Endodermal cell (in vitro differentiated cells): ENCODE results near the gene NCKAP5. TPM values are rescaled to one million over a fixed set of nuclear protein-coding genes. Genes with fewer than 3 reads are reported as not detected.
A peak's percentile ranks its signal among the peaks of the same experiment; 100 is the strongest.

Experiments used
- DNase-seq: peaks from one replicate; pipeline ENCODE4 v3.0.0-alpha.2; 2017
- H3K27ac ChIP-seq: 2 replicates; pipeline ENCODE4 v1.5.1; 2013; ENCODE audit warnings: mild to moderate bottlenecking, low read depth, low read length, moderate library complexity
- H3K27me3 ChIP-seq: 2 replicates; pipeline ENCODE4 v1.6.1; 2013; ENCODE audit warnings: mild to moderate bottlenecking, low read length, moderate library complexity; ENCODE audit not compliant: insufficient read depth, control insufficient read depth, poor library complexity, severe bottlenecking
- H3K36me3 ChIP-seq: 2 replicates; pipeline ENCODE4 v1.7.0; 2013; ENCODE audit warnings: mild to moderate bottlenecking, low read length, moderate library complexity; ENCODE audit not compliant: control insufficient read depth, insufficient read depth
- H3K4me1 ChIP-seq: one replicate; pipeline ENCODE4 v1.7.0; 2013; ENCODE audit warnings: low read length; ENCODE audit not compliant: control insufficient read depth, insufficient read depth
- H3K4me3 ChIP-seq: 2 replicates; pipeline ENCODE4 v1.5.1; 2013; ENCODE audit warnings: mild to moderate bottlenecking, low read length, moderate library complexity
- H3K9ac ChIP-seq: 2 replicates; pipeline ENCODE4 v1.6.1; 2013; ENCODE audit warnings: mild to moderate bottlenecking, low read length, moderate library complexity; ENCODE audit not compliant: poor library complexity, severe bottlenecking; ENCODE audit errors: extremely low read depth
- H3K9me3 ChIP-seq: 2 replicates; pipeline ENCODE4 v1.6.1; 2013; ENCODE audit warnings: mild to moderate bottlenecking, low read length, moderate library complexity; ENCODE audit not compliant: control insufficient read depth
- H3K27ac Mint-ChIP-seq: 2 replicates; pipeline ENCODE4 v1.8.0; 2020; ENCODE audit warnings: mixed read lengths
- H3K27me3 Mint-ChIP-seq: 2 replicates; pipeline ENCODE4 v1.8.0; 2021; ENCODE audit warnings: mild to moderate bottlenecking, mixed read lengths; ENCODE audit not compliant: insufficient read depth
- H3K36me3 Mint-ChIP-seq: 2 replicates; pipeline ENCODE4 v1.8.0; 2020; ENCODE audit warnings: low read depth, mixed read lengths
- H3K4me1 Mint-ChIP-seq: 2 replicates; pipeline ENCODE4 v1.8.0; 2020; ENCODE audit warnings: mixed read lengths
- H3K4me3 Mint-ChIP-seq: 2 replicates; pipeline ENCODE4 v1.8.0; 2020; ENCODE audit warnings: mild to moderate bottlenecking, moderate library complexity, mixed read lengths
- H3K9me3 Mint-ChIP-seq: 2 replicates; pipeline ENCODE4 v1.8.0; 2020; ENCODE audit warnings: mild to moderate bottlenecking, mixed read lengths
- CTCF ChIP-seq: fragments of 200-600 bp; sonication (generic); conservative IDR thresholded peaks from 2 replicates; pipeline ENCODE4 v1.5.0; 2021; ENCODE audit warnings: antibody characterized with exemption, mild to moderate bottlenecking
- WGBS, 2 experiments: methylation state at CpG; one replicate each; pipeline versions ENCODE4 v1.1.5 to v1.1.7; 2013; ENCODE audit warnings: missing lambda C conversion rate in 2 of 2, mixed read lengths in 1 of 2; ENCODE audit not compliant: insufficient coverage in 1 of 2, insufficient read length in 1 of 2; 5-methylcytosine and 5-hydroxymethylcytosine counted together
- total RNA-seq, 2 donors: library from RNA; stranded (reverse); fragmentation: NEBNext Ultra II Directional in 1 of 2; extraction: Animal tissue kit (Norgen Biotek cat#: 25700) in 1 of 2; gene quantifications; 2 replicates in 1 of 2; 3 replicates in 1 of 2; pipeline ENCODE4 v1.2.1, GENCODE V29; 2021

Gene NCKAP5
- total RNA-seq, 2 donors from 2014 or later: 0.58 to 0.92 TPM

DNA sequence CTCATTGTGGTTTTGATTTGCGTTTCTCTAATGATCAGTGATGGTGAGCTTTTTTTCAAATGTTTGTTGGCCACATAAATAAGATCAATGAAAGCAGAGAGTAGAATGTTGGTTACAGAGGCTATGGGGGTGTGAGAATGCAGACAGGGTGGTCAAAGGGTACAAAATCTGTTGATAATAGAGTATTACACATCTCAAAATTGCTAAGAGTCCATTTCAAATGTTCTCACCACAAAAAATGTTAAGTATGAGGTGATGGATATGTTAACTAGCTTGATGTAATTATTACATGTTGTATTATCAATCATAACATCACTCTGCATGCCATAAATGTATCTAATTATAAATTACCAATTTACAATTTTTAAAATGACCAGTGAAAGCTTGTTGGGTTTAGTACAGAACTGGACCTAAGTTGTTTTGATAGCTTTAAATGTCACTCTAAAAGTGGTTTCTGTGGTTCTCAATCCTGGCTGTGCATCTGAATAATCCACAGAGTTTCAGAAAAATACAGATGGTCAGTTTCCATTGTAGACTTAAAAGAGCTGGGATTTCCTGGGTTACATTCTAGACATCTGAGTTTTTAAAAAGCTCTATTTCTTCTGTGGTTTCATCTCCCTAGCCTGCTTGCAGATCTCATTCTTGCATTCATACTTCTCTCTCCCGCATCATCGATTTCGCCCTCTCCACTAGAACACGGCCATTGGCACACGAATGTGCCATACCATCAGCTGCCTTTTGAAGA is 612.2 kb downstream of the NCKAP5 start:
- H3K27ac Mint-ChIP-seq: no peak overlapping the region
- H3K27me3 ChIP-seq: no peaks in the 10 kb centered on the region
- H3K9me3 ChIP-seq: no peaks in the 10 kb centered on the region
- H3K4me3 Mint-ChIP-seq: no peak overlapping the region
- no peaks in the 10 kb centered on the region for H3K4me1 ChIP-seq
- H3K27ac ChIP-seq: no peak overlapping the region
- 95 to 100% methylated on average over 6 of the region's 6 CpGs for WGBS, 2 experiments
- no peak overlapping the region for H3K9ac ChIP-seq
- no peaks in the 10 kb centered on the region for H3K36me3 Mint-ChIP-seq
- TF ChIP-seq CTCF: no peak
- no peak overlapping the region for H3K4me3 ChIP-seq
- H3K27me3 Mint-ChIP-seq: no peaks in the 10 kb centered on the region
- H3K36me3 ChIP-seq: no peaks in the 10 kb centered on the region
- DNase-seq: no peak
- H3K9me3 Mint-ChIP-seq: no peaks in the 10 kb centered on the region
- no peaks in the 10 kb centered on the region for H3K4me1 Mint-ChIP-seq

DNA sequence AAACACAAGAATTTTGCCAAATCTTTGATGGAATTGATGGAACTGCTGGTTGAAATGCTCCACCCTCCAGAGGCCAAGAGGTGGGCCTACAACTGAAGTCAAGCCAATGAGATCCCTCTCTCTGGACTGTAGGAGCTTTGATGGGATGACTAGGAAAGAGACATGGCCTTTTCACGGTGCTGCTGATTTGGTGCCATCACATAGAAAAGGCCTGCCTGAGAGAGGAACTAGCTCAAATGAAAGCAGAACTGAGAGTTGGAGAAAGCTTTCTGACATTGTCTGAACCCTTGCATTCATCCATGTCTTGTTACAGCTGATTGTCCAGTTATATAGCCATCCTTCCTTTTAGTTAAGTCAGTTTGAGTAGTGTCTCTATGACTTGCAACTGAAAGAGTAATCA is 614.5 kb downstream of the NCKAP5 start:
- Histone ChIP-seq H3K9me3 (no peaks in the 10 kb centered on the region), H3K27me3 (no peaks in the 10 kb centered on the region), H3K4me3 (no peak overlapping the region), H3K4me1 (no peaks in the 10 kb centered on the region), H3K27ac (no peak overlapping the region), H3K36me3 (no peaks in the 10 kb centered on the region), H3K9ac (no peak overlapping the region)
- Mint-ChIP-seq H3K36me3 (no peaks in the 10 kb centered on the region), H3K9me3 (no peaks in the 10 kb centered on the region), H3K4me1 (no peaks in the 10 kb centered on the region), H3K4me3 (no peak overlapping the region), H3K27me3 (peaks cover 1% of the 10 kb centered on the region), H3K27ac (no peak overlapping the region)
- WGBS, 2 experiments: 97% methylated on average over 1 of the region's 1 CpG; no CpG with 5 or more reads in 1 of the 2 experiments
- DNase-seq: no peak
- peak; percentile 23 for TF ChIP-seq CTCF

DNA sequence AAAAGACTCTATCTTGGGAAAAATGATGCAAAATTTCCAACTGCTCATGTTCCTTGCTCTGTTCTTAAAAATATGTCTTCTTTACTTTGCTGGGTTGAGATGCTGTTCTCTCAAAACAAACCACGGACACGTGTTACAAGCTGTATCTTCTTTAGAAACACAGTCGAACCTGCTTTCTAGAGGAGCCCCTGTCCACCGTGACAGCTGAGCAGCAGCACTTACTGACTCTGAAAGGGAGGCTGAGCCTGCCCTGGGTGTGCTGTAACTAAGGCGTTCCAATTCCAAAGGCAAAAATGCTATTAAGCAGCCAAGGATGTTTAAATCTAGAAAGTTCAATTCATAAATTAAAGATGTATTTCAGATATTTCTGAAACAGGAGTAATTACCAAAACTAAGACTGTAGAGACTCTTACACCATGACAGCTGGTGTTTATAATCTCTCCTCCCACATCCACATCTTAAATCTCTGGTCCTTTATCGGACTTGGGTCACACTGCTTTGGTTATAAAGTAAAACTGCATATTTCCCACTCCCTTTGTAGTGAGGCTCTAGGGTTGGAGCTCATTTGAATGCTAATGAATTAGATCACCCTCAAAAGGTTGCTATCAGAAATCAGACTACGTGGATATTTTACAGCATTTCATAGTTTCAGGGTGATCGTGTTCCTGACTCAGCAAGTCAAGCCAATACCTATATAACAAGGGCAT is 617.1 kb downstream of the NCKAP5 start:
- no peak overlapping the region for H3K27ac Mint-ChIP-seq

More for the DNA sequence above, 617.1 kb downstream of the NCKAP5 start:
- WGBS, 2 experiments: 83 to 84% methylated on average over 6 to 8 of the region's 8 CpGs
- Mint-ChIP-seq H3K9me3 (no peaks in the 10 kb centered on the region), H3K4me1 (peaks cover 16% of the 10 kb centered on the region), H3K4me3 (no peak overlapping the region), H3K36me3 (no peaks in the 10 kb centered on the region), H3K27me3 (peaks cover 1% of the 10 kb centered on the region)
- H3K4me1 ChIP-seq: peaks cover 6% of the 10 kb centered on the region
- TF ChIP-seq CTCF: no peak
- no peak overlapping the region for H3K4me3 ChIP-seq
- peak overlapping the region; percentile 66 for H3K27ac ChIP-seq
- DNase-seq: no peak
- H3K27me3 ChIP-seq: no peaks in the 10 kb centered on the region
- no peaks in the 10 kb centered on the region for H3K36me3 ChIP-seq
- H3K9me3 ChIP-seq: no peaks in the 10 kb centered on the region
- no peak overlapping the region for H3K9ac ChIP-seq
